Ascending aorta (tissue), 2 donors: Measurements from ENCODE around the gene ETV5. TPM values are rescaled to one million over a fixed set of nuclear protein-coding genes. Genes with fewer than 3 reads are reported as not detected.

Experiments
- DNase-seq, 2 donors: peaks; one replicate each; pipeline ENCODE4 v3.0.0-alpha.2; 2019; ENCODE audit warnings: low spot score in 2 of 2
- H3K27ac ChIP-seq, 2 donors: fragments of 200-600 bp; sonication (generic); one replicate each; pipeline ENCODE4 v1.5.1; 2016 to 2017; ENCODE audit warnings: mild to moderate bottlenecking in 1 of 2
- H3K27me3 ChIP-seq: fragments of 200-600 bp; sonication (generic); one replicate; pipeline ENCODE4 v1.5.1; 2017
- H3K36me3 ChIP-seq, 2 donors: fragments of 200-600 bp; sonication (generic); one replicate each; pipeline ENCODE4 v1.5.1; 2016
- H3K4me1 ChIP-seq, 2 donors: fragments of 200-600 bp; sonication (generic); one replicate each; pipeline ENCODE4 v1.5.1; 2016 to 2017; ENCODE audit warnings: mild to moderate bottlenecking in 1 of 2
- H3K4me3 ChIP-seq, 2 donors: fragments of 200-600 bp; sonication (generic); one replicate each; pipeline ENCODE4 v1.5.1; 2016 to 2017; ENCODE audit warnings: mild to moderate bottlenecking in 1 of 2
- H3K9me3 ChIP-seq, 2 donors: fragments of 200-600 bp; sonication (generic); one replicate each; pipeline ENCODE4 v1.5.1; 2016
- intact Hi-C: fragments of 100-400 bp; cut with DNase I; formaldehyde crosslinking; loops from one replicate; pipeline ENCODE4 v1.15.1; 2023
- total RNA-seq: library from RNA; depleted of rRNA; stranded (reverse); fragments of >200 nt; gene quantifications from one replicate; pipeline ENCODE4 v1.1.0, GENCODE V29; 2016
- TF ChIP-seq, protein P1 (sequence below), 3 experiments: fragments of 200-600 bp in 2 of 3; fragments of 450-650 bp in 1 of 3; sonication (generic) in 2 of 3; IDR thresholded peaks; one replicate each; pipeline ENCODE4 v1.5.1; 2016 to 2019; ENCODE audit warnings: antibody characterized with exemption in 3 of 3, mild to moderate bottlenecking in 1 of 3, moderate library complexity in 1 of 3

Gene ETV5
- total RNA-seq, 1 donor from 2014 or later: 15.8 TPM

DNA sequence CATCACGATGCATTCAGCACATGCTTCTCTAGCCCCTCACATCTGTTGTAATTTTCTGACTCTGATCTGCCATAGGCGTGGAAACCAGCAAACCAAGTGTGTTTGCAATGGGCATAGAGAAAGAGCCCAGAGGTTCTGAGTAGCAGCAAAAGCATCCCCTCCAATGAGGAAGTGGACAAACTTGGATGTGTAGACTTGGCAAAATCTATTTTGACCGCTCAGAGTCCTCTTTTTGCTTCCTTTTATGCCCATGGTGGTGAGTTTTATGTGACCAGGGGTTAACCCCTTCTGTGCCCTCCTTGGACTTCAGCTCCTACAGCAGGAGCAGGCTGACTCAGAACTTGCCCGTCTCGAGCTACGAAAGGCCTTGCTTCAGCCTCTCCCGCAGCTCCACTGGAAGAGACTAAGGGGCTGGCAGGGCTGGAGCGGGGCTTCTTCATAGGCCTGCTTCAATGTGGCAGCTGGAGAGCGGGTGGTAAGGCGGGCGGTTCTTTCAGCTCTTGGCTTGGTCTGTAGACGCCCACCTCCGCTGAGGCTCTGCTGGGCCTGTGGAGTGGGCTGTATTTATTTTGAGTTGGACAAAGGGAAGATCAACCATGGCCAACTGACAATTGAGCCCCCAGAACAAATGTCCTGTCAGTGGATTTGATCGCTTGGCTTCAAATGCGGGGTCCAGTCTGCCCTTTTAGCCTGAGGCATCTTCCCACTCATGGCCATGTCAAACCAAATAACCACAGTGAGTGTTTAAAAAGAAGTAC lies 6.5 kb upstream of the ETV5 start:
- H3K4me3 ChIP-seq: no peak overlapping the region
- DNase-seq: no peak
- H3K27ac ChIP-seq: no peak overlapping the region
- H3K27me3 ChIP-seq: no peaks in the 10 kb centered on the region
- no peaks in the 10 kb centered on the region for H3K9me3 ChIP-seq
- peaks cover 0 to 10% of the 10 kb centered on the region in 2 donors for H3K4me1 ChIP-seq
- intact Hi-C loops: no loop called here
- TF ChIP-seq, protein P1, sequence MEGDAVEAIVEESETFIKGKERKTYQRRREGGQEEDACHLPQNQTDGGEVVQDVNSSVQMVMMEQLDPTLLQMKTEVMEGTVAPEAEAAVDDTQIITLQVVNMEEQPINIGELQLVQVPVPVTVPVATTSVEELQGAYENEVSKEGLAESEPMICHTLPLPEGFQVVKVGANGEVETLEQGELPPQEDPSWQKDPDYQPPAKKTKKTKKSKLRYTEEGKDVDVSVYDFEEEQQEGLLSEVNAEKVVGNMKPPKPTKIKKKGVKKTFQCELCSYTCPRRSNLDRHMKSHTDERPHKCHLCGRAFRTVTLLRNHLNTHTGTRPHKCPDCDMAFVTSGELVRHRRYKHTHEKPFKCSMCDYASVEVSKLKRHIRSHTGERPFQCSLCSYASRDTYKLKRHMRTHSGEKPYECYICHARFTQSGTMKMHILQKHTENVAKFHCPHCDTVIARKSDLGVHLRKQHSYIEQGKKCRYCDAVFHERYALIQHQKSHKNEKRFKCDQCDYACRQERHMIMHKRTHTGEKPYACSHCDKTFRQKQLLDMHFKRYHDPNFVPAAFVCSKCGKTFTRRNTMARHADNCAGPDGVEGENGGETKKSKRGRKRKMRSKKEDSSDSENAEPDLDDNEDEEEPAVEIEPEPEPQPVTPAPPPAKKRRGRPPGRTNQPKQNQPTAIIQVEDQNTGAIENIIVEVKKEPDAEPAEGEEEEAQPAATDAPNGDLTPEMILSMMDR (IDR thresholded peaks at IDR 0.05): no peak
- no peaks in the 10 kb centered on the region for H3K36me3 ChIP-seq

DNA sequence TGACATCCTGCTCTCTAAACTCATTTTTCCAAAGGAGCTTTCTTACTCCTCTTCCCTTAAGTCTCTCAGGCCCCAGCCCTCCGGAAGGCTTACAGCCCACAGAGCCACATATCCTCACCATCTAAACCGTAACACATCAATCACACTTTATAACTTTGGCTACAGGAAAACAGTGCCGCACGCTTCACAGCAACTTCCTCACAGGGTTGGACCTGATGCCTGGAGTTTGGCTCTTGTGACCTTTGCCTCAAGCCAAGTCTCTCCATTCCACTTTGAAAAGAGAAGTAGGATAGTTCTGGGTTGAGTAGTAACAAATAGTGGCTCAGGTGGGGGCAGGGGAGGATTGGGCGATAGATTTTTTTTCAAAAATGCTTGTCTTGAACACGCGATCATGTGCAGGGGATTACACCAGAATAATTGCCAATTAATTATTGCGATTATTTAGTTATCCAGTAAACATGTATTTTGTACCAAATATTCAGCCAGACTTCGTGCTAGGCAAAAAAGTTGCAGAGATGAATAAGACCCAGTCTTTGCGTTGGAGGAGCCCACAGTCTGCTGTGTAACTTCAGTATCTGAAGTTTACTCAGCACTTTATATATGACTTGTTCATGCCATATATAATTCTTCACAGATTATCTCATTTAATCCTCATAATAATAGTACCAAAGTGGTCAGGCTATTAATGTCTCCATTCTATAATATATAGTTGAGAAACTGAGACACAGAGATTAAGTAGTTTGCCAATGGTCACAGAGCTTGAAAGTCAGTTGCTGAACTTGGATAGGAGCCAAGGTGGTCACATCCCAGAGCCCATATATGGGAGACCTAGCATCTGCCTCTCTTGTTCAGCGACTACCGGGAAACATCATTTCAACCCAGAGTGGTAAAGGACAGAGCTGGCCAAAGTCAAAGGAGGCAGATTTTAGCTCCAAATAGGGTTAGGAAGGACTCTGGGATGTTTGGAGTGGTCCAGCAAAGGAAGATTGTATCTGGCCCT lies 2.4 kb upstream of the ETV5 start:
- Histone ChIP-seq H3K4me3 (peak overlapping the region in 1 of 2 donors; percentile 73), H3K27me3 (no peaks in the 10 kb centered on the region), H3K27ac (peak overlapping the region; percentile 91 to 95), H3K4me1 (peaks cover 0 to 20% of the 10 kb centered on the region in 2 donors), H3K36me3 (no peaks in the 10 kb centered on the region), H3K9me3 (no peaks in the 10 kb centered on the region)
- intact Hi-C loops: no loop called here
- DNase-seq: no peak
- TF ChIP-seq, protein P1 (IDR thresholded peaks at IDR 0.05): no peak

DNA sequence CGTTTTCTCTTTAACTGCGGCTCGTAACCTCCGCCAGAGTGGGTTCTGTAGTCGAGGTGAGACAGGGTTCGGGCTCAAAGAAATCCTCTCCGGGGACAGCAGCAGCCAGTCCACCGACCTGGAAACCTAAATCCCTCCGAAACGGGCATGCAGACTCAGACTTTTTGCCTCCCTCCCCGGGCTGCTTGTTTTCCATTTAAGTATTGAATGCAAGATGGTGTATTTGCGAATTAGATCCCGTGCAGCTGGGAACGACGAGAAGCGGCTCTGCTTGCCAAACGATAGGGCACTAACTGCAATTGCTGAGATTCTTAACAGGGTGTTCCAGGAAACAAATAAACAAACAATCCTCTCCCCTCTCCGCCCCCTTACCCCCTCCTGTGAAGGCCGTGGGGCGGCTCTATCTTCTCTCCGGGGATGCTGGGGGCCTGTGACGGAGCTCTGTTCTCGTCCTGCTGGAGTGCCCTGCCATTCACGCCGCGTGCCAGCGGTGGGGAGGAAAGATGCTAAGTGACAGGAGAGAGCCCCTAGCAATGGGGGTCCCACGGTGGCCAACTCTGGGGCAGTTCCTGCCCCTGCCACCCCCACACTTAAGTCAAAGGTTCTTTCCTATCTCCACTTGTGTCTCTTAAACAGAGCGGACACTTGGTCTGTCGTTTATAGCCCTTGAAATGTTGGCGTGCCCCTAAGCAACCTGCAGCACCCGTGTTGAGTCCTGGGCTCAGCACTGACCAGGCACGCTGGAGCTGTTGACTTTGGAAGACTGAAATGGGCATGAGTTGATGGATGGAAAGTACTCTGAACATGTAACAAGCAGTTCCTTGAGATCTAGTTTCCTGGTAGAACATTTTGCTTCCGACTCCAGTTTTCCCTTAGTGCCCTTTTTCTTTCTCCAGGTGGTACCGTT lies 1.3 kb upstream of the ETV5 start:
- peak overlapping the region; percentile 73 to 74 for H3K4me3 ChIP-seq
- H3K27me3 ChIP-seq: no peaks in the 10 kb centered on the region
- H3K9me3 ChIP-seq: no peaks in the 10 kb centered on the region
- peaks cover 0 to 20% of the 10 kb centered on the region in 2 donors for H3K4me1 ChIP-seq
- DNase-seq: peak in 1 of 2 donors; percentile 72
- intact Hi-C loops: loop anchor here (1.0 to 5.0 kb wide), 7 partner anchors 30 to 462 kb away; partner anchors contain the start of genes DNAJB11 and TRA2B
- no peaks in the 10 kb centered on the region for H3K36me3 ChIP-seq
- TF ChIP-seq, protein P1 (IDR thresholded peaks at IDR 0.05): no peak
- peak overlapping the region; percentile 91 to 95 for H3K27ac ChIP-seq

DNA sequence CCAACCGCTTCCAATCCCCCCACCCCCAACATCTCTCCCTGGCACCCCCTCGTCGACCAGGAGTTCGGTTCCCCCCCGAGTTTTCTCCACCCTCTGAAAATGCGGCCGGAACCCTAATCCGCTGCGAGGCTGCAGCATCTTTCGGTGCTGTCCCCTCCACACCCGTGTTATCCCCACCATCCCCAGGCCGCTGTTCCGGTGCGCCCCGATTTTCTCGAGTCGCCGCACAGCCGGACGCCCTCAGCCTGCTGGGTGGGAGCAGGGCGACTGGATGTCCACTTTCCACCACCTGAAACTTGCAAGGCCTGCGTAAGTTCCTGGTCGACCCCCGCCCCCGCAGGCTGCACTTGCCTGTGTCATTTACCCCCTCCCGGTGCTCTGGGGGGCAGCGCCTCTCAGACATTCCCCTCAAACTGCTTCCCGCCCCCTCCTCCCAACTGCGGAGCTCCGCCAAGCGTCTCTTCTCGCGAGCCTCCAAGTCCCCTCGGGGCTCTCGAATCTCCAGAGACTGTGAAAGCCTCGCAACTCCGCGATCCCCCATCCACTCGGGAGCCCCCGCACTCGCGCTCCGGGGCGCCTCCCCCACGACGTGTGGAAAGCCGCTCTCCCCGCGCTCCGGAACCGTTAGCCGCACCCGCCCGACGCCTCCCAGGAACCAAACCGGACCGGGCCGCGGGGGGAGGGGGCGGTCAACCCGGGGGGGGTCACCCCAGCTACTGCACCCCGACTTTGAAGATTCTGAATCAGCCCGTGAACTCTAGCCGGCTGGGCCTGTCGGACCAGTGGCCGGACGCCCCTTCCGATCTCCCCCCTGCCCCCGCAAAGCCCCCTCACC lies 566 bp downstream of the ETV5 start:
- H3K4me1 ChIP-seq: peaks cover 0 to 20% of the 10 kb centered on the region in 2 donors
- DNase-seq: peak in 1 of 2 donors; percentile 80
- peak overlapping the region; percentile 73 to 95 for H3K4me3 ChIP-seq
- no peaks in the 10 kb centered on the region for H3K9me3 ChIP-seq
- H3K36me3 ChIP-seq: no peaks in the 10 kb centered on the region
- TF ChIP-seq, protein P1 (IDR thresholded peaks at IDR 0.05): no peak
- intact Hi-C loops: loop anchor here (2.0 to 5.0 kb wide), 5 partner anchors 126 to 464 kb away; partner anchors contain the start of gene DNAJB11
- peak overlapping the region; percentile 87 to 90 for H3K27ac ChIP-seq
- no peaks in the 10 kb centered on the region for H3K27me3 ChIP-seq
